ENCODE results near the gene TLE7. TPM values are rescaled to one million over a fixed set of nuclear protein-coding genes. Genes with fewer than 3 reads are reported as not detected.

TLE7 gene
- total RNA-seq, 1 donor from 2014 or later = not detected

GRCh38 chr16:71431991-71432390 is 9.9 kb downstream of the TLE7 start:
- Mint-ChIP-seq H3K27me3 (peaks cover 21% of the 10 kb centered on the region), H3K4me1 (no peaks in the 10 kb centered on the region), H3K27ac (no peak overlapping the region), H3K36me3 (ENCODE audit: low read depth) (no peaks in the 10 kb centered on the region), H3K9me3 (peaks cover 7% of the 10 kb centered on the region), H3K4me3 (no peak overlapping the region)
- ChIA-PET CTCF (no interaction called here), POLR2A (no interaction called here)
- TF ChIP-seq CTCF (IDR thresholded peaks at IDR 0.05) = no peak
- DNase-seq = no peak
- no peak for ATAC-seq (ENCODE audit: low read depth)
- intact Hi-C loops (cut with micrococcal nuclease) = no loop called here

- CTCF ChIA-PET = no interaction called here
- ATAC-seq (ENCODE audit: low read depth) = no peak
These were observed 10.7 kb downstream of the TLE7 start for GRCh38 chr16:71431176-71431575.

GRCh38 chr16:71430744-71431143 is 11.1 kb downstream of the TLE7 start:
- Mint-ChIP-seq H3K27ac (no peak overlapping the region), H3K4me3 (no peak overlapping the region), H3K4me1 (peaks cover 3% of the 10 kb centered on the region), H3K9me3 (peaks cover 7% of the 10 kb centered on the region), H3K36me3 (ENCODE audit: low read depth) (no peaks in the 10 kb centered on the region), H3K27me3 (peaks cover 27% of the 10 kb centered on the region)
- no peak for DNase-seq
- no peak for TF ChIP-seq CTCF (IDR thresholded peaks at IDR 0.05)
- no peak for ATAC-seq (ENCODE audit: low read depth)
- ChIA-PET CTCF (interaction anchor here (1.6 kb wide), 1 partner anchor 18 kb away, joined by 5 read pairs; no protein-coding TSS in a partner anchor), POLR2A (no interaction called here)
- intact Hi-C loops (cut with micrococcal nuclease) = no loop called here

More at GRCh38 chr16:71431176-71431575, 10.7 kb downstream of the TLE7 start:
- POLR2A ChIA-PET = no interaction called here
- no peak overlapping the region for H3K4me3 Mint-ChIP-seq
- peaks cover 3% of the 10 kb centered on the region for H3K4me1 Mint-ChIP-seq
- H3K27me3 Mint-ChIP-seq = peaks cover 27% of the 10 kb centered on the region
- intact Hi-C loops (cut with micrococcal nuclease) = no loop called here
- no peak overlapping the region for H3K27ac Mint-ChIP-seq
- TF ChIP-seq CTCF (IDR thresholded peaks at IDR 0.05) = no peak
- H3K9me3 Mint-ChIP-seq = peaks cover 7% of the 10 kb centered on the region
- no peak for DNase-seq
- H3K36me3 Mint-ChIP-seq (ENCODE audit: low read depth) = no peaks in the 10 kb centered on the region

GRCh38 chr16:71429581-71429980 is 12.3 kb downstream of the TLE7 start:
- H3K36me3 Mint-ChIP-seq (ENCODE audit: low read depth) = no peaks in the 10 kb centered on the region

GRCh38 chr16:71428883-71429282 is 13.0 kb downstream of the TLE7 start:
- POLR2A ChIA-PET = no interaction called here
- intact Hi-C loops (cut with micrococcal nuclease) = no loop called here
- H3K27ac Mint-ChIP-seq = no peak overlapping the region
- H3K9me3 Mint-ChIP-seq = peaks cover 7% of the 10 kb centered on the region
- TF ChIP-seq CTCF (IDR thresholded peaks at IDR 0.05) = no peak
- CTCF ChIA-PET = interaction anchor here (1.6 kb wide), 1 partner anchor 16 kb away, joined by 5 read pairs; no protein-coding TSS in a partner anchor
- no peak overlapping the region for H3K4me3 Mint-ChIP-seq
- H3K27me3 Mint-ChIP-seq = peaks cover 41% of the 10 kb centered on the region
- no peaks in the 10 kb centered on the region for H3K36me3 Mint-ChIP-seq (ENCODE audit: low read depth)
- ATAC-seq (ENCODE audit: low read depth) (no peak), DNase-seq (no peak)
- peaks cover 3% of the 10 kb centered on the region for H3K4me1 Mint-ChIP-seq

More at GRCh38 chr16:71429581-71429980, 12.3 kb downstream of the TLE7 start:
- peaks cover 3% of the 10 kb centered on the region for H3K4me1 Mint-ChIP-seq
- no peak overlapping the region for H3K27ac Mint-ChIP-seq
- peaks cover 7% of the 10 kb centered on the region for H3K9me3 Mint-ChIP-seq
- intact Hi-C loops (cut with micrococcal nuclease) = no loop called here
- H3K4me3 Mint-ChIP-seq = no peak overlapping the region
- CTCF ChIA-PET = interaction anchor here (1.6 kb wide), 1 partner anchor 17 kb away, joined by 5 read pairs; no protein-coding TSS in a partner anchor
- POLR2A ChIA-PET = no interaction called here
- H3K27me3 Mint-ChIP-seq = peaks cover 36% of the 10 kb centered on the region
- no peak for DNase-seq
- ATAC-seq (ENCODE audit: low read depth) = no peak
- TF ChIP-seq CTCF (IDR thresholded peaks at IDR 0.05) = no peak

Data from activated B cell treated with CpG ODN at 0.5 μM for 24 hours (primary cell).